Neural progenitor cell (in vitro differentiated cells): Measurements from ENCODE around the gene OR10G3.

Experiments
- CTCF ChIP-seq: fragments of 200-600 bp; sonication (generic); IDR thresholded peaks from 2 replicates; pipeline ENCODE4 v1.5.1; 2017; ENCODE audit warnings: antibody characterized with exemption, mild to moderate bottlenecking
- EZH2 ChIP-seq: fragments of 200-600 bp; sonication (generic); IDR thresholded peaks from 2 replicates; pipeline ENCODE4 v1.6.1; 2017; ENCODE audit warnings: antibody characterized with exemption, mild to moderate bottlenecking, moderate library complexity
- EZH2phosphoT487 ChIP-seq: fragments of 200-600 bp; sonication (generic); IDR thresholded peaks from 2 replicates; pipeline ENCODE4 v1.6.1; 2017; ENCODE audit warnings: antibody characterized with exemption

GRCh38 chr14:21529515-21529914 lies 50.4 kb downstream of the OR10G3 start:
- TF ChIP-seq CTCF (no peak), EZH2phosphoT487 (no peak), EZH2 (no peak)
